HG03159 (cell line): Measurements from ENCODE around the gene MAP2K7.
A peak's percentile ranks its signal among the peaks of the same experiment; 100 is the strongest.
"Not testable (repeated sequence)": the region's sequence is repeated elsewhere in the genome, so short reads cannot be mapped to it uniquely, and the experiment has no call there.

Experiments
- ATAC-seq: cut with Tn5 transposase; IDR thresholded peaks from one replicate; pipeline ENCODE4 v1.9.1; 2021; ENCODE audit warnings: mild to moderate bottlenecking, moderate library complexity; ENCODE audit not compliant: unreplicated experiment

MAP2K7 gene

DNA sequence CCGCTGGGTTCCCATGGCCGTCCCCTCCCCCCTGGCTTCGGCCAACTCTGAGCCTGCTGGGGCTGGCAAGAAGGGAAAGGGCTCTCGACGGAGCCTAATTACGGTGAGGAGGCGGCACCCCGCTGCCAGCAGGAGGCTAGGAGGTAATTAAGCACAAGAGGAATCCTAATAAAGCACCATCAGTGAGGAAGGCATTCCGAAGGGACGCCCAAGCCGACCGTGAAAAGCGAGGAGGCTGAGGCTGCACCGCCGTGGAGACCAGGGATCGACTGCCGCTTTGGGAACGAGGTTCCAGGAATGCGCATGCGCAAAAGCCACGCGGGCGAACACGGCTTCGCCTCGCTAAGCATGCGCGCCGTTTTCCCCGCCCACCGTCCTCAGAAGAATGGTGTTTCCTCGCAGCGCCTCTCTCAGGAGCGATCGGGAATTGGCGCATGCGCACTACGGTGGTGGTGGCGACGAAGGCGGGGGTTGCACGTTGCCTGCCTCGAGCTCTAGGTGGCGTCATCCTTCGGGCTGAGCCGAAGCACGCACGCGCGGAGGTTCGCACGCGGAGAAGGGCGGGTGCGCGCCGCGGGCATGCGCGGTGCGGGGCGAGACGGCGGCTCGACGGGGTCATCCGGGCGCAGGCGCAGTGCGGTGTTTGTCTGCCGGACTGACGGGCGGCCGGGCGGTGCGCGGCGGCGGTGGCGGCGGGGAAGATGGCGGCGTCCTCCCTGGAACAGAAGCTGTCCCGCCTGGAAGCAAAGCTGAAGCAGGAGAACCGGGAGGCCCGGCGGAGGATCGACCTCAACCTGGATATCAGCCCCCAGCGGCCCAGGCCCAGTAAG lies at the start of gene MAP2K7:
TSS of gene MAP2K7 (plus strand) at position 634 of the 830 bp plus-strand sequence. CDS start at position 702, 68 bp downstream.
- ATAC-seq, result peak; percentile 79

- ATAC-seq, result no peak
Observed at GRCh38 chr19:7855426-7856108, 48.1 kb upstream of the MAP2K7 start.

GRCh38 chr19:7856109-7856591 lies 47.5 kb upstream of the MAP2K7 start:
- ATAC-seq, result no peak

DNA sequence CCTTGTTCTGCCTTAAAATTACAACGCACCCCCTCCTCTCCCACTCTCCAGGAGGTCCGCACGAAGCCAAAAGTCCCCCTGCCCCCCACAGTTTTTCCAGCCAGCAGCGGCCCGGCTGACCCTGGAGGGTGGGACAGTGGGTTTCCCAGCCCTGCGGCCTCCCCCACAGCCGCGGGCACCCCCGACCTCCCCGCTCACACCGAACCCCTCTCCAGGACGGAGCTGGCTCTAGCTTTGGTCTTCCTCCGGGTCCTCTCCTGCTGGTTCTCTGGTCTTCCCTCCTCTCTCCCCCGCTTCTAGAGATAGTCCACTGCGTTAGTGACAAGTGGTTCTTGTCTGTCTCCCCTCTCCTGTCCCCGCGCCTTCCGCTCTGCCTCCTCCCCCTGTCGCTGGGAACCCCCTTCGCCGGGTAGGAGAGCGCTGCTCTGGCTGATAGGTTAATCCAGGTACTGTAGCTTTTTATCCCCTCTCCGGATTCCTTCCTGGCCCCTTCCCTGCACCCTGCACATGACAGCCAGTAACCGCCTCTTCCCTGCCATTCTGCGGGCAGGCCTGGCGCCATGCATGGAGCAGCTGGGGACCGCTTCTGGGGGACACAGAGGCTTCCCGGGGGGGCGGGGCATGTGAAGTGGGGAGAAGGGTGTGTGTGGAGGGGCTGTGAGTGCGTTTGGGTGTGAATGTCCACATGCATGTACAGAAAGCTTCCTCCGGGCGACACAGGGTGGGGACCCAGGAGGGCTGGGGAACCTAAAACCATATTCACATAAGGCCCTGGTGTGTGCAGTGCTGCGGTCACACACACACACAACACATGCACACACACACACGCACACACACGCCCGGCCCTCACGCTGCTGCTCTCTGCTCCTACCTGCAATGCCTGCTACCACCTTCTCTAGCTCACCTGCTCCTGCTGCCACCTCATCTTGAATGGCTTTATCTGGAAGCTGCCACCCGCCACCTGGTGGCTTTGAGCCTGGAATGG lies 46.7 kb upstream of the MAP2K7 start:
- ATAC-seq, result no peak

- ATAC-seq, result no peak
Observed at GRCh38 chr19:7857727-7858108, 46.0 kb upstream of the MAP2K7 start.

- ATAC-seq, result no peak
Observed at GRCh38 chr19:7858109-7858770, 45.4 kb upstream of the MAP2K7 start.

GRCh38 chr19:7859087-7859486 lies 44.6 kb upstream of the MAP2K7 start:
- ATAC-seq, result not testable (repeated sequence)

DNA sequence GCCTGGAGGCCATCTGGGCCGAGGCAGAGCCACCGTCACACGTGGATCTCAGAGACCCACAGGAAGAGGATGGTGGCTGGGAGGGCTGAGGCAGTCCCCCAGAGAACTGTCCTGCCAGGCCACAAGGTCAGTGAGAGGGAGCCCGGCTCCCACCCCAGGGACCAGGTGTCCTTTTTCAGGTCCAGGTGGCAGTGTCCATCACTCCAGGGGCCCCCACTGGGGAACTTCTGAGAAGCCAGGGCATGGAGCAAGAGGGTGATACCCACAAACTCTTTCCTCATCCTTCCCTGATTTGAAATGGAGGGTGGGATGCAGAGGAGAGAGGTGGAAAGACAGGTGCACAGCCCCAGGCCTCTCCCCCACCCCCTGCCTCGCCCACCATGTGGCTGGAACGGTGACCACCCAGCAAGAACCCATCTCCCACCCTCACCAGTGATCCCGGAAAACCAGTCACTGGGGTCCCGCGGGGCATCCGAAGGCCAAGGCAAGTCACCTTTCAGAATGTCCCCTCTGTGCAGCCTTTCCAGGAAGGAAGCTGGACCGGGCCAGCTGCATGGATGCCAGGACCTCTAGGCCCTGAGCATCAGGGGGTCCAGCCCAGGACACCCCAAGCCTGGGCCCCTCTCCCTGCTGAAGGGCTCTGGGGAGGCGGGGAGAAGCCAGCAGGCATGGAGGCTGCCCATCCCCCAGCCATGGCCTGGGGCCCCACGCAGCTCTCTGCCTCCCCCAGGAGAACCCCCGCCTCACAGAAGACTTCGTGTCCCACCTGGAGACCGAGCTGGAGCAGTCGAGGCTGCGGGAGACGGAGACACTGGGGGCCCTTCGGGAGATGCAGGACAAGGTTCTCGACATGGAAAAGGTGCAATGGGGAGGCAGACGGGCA lies 43.6 kb upstream of the MAP2K7 start:
- ATAC-seq, result no peak

DNA sequence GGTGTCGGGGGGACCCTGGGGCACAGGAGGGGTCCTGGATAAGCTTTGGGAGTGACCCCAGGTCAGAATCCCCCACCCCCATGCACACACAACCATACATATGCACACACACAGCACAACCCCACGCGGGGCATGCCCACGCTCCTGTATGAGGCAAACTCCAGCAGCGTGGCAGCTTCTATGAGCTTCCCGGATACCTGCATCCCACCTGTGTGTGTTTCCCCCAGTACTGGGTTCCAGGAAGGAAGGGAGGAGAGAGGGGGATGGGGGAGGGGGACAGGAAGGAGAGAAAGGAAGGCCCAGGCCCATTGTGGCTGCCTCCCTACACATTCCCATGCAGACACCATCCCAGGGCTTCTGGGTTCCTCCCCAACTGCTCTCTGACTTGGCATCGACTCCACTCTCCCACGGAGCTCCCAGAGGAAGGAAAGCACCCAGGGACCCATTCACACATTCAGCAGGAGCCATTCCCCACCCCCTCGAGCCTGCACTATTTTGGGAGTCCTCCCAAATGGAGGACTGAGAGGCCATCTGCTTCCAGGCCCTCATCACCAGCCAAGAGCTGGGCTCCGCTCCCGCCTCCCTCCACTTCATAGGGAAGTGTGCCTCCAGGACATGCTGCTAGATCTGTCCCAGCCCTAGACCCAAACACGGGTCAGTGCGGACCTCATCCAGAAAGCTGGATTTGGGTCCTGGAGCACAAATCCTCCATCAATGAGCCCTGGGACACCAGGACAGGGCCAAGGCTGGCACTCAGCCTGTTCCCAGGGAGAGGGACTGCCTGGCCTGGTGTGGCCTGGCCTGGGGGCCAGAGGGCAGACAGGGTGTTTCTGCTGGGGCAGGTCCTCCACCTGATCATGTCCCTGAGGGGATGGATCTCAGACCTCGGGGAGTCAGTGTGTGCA lies 42.7 kb upstream of the MAP2K7 start:
- ATAC-seq, result no peak

GRCh38 chr19:7861619-7862412 lies 41.9 kb upstream of the MAP2K7 start:
- no peak for ATAC-seq

- no peak for ATAC-seq
Observed at GRCh38 chr19:7862413-7862951, 41.2 kb upstream of the MAP2K7 start.

DNA sequence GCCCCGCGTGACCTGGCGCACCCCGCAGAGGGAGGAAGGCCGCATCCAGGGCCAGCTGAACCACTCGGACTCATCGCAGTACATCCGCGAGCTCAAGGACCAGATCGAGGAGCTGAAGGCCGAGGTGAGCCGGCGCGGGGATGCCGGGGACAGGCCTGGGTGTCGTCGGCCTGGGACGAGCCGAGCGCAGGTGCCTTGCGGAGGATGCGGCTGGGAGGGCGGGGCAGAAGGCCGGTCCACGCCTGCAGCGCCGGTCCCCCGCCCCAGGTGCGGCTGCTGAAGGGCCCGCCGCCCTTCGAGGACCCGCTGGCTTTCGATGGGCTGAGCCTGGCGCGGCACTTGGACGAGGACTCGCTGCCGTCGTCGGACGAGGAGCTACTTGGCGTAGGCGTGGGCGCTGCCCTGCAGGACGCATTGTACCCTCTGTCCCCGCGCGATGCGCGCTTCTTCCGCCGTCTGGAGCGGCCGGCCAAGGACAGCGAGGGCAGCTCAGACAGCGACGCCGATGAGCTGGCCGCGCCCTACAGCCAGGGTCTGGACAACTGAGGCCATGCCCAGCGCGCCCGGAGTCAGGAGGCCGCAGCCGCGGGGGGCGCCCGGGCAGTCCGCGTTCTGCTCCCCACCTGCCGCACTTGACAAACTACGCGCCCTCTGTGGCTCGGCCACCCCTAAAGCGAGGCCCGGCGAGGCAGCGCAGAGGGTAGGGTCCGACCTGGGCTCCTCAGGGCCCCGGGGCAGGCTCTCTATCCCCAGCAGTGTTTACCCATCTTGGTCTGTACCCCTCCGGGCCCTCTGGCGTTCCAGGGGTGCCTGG lies 40.3 kb upstream of the MAP2K7 start:
- no peak for ATAC-seq

- ATAC-seq, result no peak
Observed at GRCh38 chr19:7863971-7864689, 39.5 kb upstream of the MAP2K7 start.

DNA sequence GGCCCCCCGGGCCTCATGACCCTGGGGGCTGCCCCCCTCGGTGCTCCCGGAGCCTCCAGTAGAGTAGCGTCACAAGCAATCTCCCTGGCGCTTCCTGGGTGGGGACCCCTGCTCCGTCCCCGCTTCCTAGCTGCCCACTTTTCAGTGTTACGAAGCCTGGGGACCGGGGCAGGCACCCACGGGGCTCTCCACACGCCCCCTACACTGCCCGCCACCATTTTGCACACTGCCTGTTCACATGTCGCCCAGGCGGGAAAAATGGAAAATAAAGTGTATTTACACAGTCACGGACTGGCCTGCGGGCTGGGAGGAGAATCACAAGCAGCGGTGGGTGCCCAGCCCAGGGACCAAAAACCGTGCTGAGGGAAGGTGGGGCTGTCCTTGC lies 39.0 kb upstream of the MAP2K7 start:
- ATAC-seq, result no peak

DNA sequence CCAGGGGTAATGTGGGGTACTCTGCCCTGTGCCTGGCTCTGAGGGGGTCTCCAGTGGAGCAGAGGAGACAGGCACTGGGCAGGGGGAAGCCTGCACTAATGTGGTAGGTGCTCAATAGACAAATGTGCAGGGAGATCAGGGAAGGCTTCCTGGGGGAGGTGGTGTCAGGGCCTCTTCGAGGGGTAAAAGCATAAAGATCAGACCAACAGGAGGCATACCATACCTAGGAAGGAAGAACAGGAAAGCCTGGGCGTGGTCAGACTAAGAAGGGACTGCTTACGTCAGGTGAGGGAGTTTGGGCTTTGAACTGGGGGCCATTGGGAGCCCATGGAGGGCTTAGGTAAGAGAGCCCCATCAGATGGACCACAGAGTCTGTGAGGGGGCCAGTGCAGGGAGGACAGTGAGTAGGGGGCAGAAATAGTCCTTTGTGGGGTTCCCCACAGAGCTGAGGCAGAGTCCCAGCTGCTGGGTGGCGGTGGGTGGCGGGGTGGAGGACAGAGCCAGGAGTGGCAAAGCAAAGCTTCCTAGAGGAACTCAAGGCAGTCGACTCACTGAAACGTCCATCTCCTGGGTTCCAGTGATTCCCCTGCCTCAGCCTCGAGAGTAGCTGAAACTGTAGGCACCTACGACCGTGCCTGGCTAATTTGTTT lies 38.3 kb upstream of the MAP2K7 start:
- no peak for ATAC-seq
